Body of pancreas (tissue), 4 donors: Measurements from ENCODE around the gene PCID2. TPM values are rescaled to one million over a fixed set of nuclear protein-coding genes. Genes with fewer than 3 reads are reported as not detected.

Experiments used
- ATAC-seq: fragments of 150-250 bp; one replicate; pipeline ENCODE4 v1.9.1; 2016
- DNase-seq, 4 donors: peaks; one replicate each; pipeline ENCODE4 v3.0.0-alpha.2; 2019
- H3K27ac ChIP-seq, 4 donors: fragments of 200-600 bp; sonication (generic); 1 replicate in 3 of 4; 2 replicates in 1 of 4; pipeline versions ENCODE4 v1.5.1 to v1.6.1; 2016 to 2019; ENCODE audit warnings: mild to moderate bottlenecking in 1 of 4, mixed read lengths in 1 of 4, moderate library complexity in 1 of 4
- H3K27me3 ChIP-seq, 2 donors: fragments of 200-600 bp; sonication (generic); one replicate each; pipeline ENCODE4 v1.6.0; 2016; ENCODE audit warnings: mild to moderate bottlenecking in 1 of 2
- H3K36me3 ChIP-seq, 2 donors: fragments of 200-600 bp; sonication (generic); replicated peaks in 1 of 2; 2 replicates each; pipeline ENCODE4 v1.5.1; 2016; ENCODE audit warnings: low read depth in 2 of 2; ENCODE audit not compliant: insufficient read depth in 1 of 2
- H3K4me1 ChIP-seq: fragments of 200-600 bp; sonication (generic); one replicate; pipeline ENCODE4 v1.6.0; 2016
- H3K4me3 ChIP-seq, 2 donors: fragments of 200-600 bp; sonication (generic); 1 replicate in 1 of 2; 2 replicates in 1 of 2; pipeline ENCODE4 v1.5.1; 2016 to 2019
- H3K9me3 ChIP-seq, 3 donors: fragments of 200-600 bp; sonication (generic); 1 replicate in 2 of 3; 2 replicates in 1 of 3; pipeline ENCODE4 v1.5.1; 2016
- POLR2A ChIP-seq, 3 donors: fragments of 450-650 bp; IDR thresholded peaks; one replicate each; pipeline ENCODE4 v1.6.1; 2016; ENCODE audit warnings: antibody characterized with exemption in 3 of 3, mild to moderate bottlenecking in 2 of 3
- WGBS, 2 donors: methylation state at CpG; one replicate each; pipeline ENCODE4 v1.1.5; 2017; 5-methylcytosine and 5-hydroxymethylcytosine counted together
- intact Hi-C: fragments of 100-400 bp; cut with DNase I; formaldehyde crosslinking; loops from one replicate; pipeline ENCODE4 v1.15.1; 2023
- total RNA-seq, 2 donors: library from RNA; depleted of rRNA; stranded (reverse); fragments of >200 nt; gene quantifications; one replicate each; pipeline ENCODE4 v1.1.0, GENCODE V29; 2016
- TF ChIP-seq, protein P1 (sequence below), 7 experiments: fragments of 450-650 bp in 4 of 7; fragments of 200-600 bp in 3 of 7; sonication (generic) in 3 of 7; IDR thresholded peaks; one replicate each; pipeline ENCODE4 v1.5.1; 2016 to 2019; ENCODE audit warnings: antibody characterized with exemption in 7 of 7

Gene PCID2
- total RNA-seq, 2 donors from 2014 or later = 23.7 to 33.7 TPM

DNA sequence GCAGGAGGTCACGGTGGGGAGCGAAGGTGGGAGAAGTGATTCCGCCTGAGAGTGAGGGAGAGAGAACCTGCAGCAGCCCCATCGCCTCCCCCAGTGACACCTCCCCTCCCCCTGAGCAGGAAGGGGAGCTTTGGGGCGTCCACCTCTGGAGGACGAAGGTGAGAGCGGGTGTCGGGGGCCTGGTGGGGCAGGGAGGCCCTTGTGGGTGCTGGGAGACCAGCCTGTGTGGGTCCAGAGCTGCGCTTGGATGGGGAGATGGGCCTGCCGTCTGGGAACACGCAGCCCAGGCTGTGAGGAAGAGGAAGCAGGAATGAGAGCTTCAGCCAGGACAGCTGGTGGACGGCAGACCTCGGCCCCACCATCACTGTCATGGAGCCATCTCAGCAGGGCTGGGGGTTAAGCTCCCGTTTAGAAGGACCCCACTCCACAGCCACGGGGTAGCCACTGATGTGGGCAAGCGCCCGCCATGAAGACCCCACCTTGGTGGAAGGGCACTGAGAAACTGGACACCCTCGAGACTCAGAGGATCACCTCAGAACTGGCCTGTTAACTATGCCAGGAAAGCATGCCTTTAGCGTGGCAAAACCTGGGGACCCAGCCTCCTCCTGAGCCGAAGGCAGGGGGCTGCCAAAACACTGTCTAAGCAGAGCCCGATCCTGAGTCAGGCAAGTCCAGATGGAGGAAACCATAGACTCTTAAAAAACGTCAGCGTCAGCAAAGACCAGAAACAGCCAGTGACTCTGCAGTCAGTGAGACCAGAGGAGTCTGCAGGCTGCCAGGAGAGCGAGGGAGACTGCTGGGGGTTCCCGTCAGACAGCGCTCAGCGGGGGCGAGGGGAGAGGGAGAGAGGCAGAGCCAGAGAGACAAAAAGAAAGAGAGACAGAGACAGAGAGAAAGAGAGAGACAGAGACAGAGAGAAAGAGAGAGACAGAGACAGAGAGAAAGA is 56.5 kb downstream of the PCID2 start:
- peaks cover 16% of the 10 kb centered on the region for H3K4me1 ChIP-seq
- no peak overlapping the region for H3K4me3 ChIP-seq
- no peaks in the 10 kb centered on the region for H3K36me3 ChIP-seq
- WGBS, 2 donors = 79 to 87% methylated on average over 27 to 28 of the region's 28 CpGs
- no peak for TF ChIP-seq POLR2A (IDR thresholded peaks at IDR 0.05)
- TF ChIP-seq, protein P1, sequence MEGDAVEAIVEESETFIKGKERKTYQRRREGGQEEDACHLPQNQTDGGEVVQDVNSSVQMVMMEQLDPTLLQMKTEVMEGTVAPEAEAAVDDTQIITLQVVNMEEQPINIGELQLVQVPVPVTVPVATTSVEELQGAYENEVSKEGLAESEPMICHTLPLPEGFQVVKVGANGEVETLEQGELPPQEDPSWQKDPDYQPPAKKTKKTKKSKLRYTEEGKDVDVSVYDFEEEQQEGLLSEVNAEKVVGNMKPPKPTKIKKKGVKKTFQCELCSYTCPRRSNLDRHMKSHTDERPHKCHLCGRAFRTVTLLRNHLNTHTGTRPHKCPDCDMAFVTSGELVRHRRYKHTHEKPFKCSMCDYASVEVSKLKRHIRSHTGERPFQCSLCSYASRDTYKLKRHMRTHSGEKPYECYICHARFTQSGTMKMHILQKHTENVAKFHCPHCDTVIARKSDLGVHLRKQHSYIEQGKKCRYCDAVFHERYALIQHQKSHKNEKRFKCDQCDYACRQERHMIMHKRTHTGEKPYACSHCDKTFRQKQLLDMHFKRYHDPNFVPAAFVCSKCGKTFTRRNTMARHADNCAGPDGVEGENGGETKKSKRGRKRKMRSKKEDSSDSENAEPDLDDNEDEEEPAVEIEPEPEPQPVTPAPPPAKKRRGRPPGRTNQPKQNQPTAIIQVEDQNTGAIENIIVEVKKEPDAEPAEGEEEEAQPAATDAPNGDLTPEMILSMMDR (IDR thresholded peaks at IDR 0.05) = no peak
- intact Hi-C loops = no loop called here
- ATAC-seq = no peak
- peak in 1 of 4 donors; percentile 35 for DNase-seq
- no peaks in the 10 kb centered on the region for H3K9me3 ChIP-seq
- no peaks in the 10 kb centered on the region for H3K27me3 ChIP-seq
- H3K27ac ChIP-seq = no peak overlapping the region

DNA sequence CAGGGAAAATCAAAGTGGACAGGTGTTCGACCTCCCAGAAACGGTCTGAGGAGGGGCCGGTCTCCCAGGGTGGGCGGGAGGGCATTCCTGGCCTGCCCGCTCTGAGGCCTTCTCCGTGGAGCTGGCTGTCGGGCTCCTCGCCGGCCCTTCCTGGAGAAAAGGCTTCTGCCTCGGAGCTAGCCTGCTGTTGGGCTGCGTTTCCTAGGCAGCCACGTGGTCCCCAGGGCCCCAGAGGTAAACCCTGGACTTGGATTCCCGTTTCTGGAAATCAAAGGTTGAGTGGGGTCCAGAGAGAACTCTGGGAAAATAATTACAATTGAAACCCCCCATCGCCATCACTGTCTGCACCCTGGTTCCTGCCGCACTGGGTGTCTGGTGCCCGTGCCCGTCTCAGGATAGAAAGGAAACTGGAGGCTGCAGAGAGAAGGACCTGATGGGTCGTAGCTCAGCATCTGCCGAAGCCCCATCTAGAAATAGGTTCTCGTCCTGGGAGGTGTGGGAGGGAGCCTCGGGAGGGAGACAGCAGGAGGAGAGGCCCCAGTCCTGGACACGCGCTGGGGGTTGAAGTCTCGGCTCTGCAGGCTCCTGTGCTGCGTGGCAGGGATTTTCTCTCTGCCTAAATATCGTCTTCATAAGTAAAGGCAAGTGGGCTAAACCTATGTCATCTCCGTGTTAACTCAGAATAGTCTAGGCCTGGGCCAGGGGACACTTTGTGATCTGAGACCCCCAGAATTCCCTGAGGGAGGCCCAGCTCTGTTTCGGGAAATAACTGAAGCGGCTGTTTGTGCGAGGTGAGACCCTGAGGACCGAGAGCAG is 57.7 kb downstream of the PCID2 start:
- no peak for DNase-seq
- no peak overlapping the region for H3K4me3 ChIP-seq
- no peaks in the 10 kb centered on the region for H3K36me3 ChIP-seq
- TF ChIP-seq, protein P1 (IDR thresholded peaks at IDR 0.05) = no peak
- TF ChIP-seq POLR2A (IDR thresholded peaks at IDR 0.05) = no peak
- no peak overlapping the region for H3K27ac ChIP-seq
- H3K27me3 ChIP-seq = no peaks in the 10 kb centered on the region
- 84 to 88% methylated on average over 19 to 31 of the region's 31 CpGs for WGBS, 2 donors
- intact Hi-C loops = no loop called here
- H3K4me1 ChIP-seq = peaks cover 16% of the 10 kb centered on the region
- H3K9me3 ChIP-seq = no peaks in the 10 kb centered on the region
- ATAC-seq = no peak

GRCh38 chr13:113149711-113150549 is 58.5 kb downstream of the PCID2 start:
- Histone ChIP-seq H3K9me3 (no peaks in the 10 kb centered on the region), H3K36me3 (no peaks in the 10 kb centered on the region), H3K4me3 (no peak overlapping the region), H3K27ac (no peak overlapping the region), H3K4me1 (peaks cover 16% of the 10 kb centered on the region), H3K27me3 (no peaks in the 10 kb centered on the region)
- DNase-seq = no peak
- ATAC-seq = no peak
- intact Hi-C loops = loop anchor here (10.0 kb wide), 1 partner anchor 195 kb away; no protein-coding TSS in a partner anchor
- WGBS, 2 donors = 82 to 85% methylated on average over 18 to 26 of the region's 26 CpGs
- TF ChIP-seq POLR2A (IDR thresholded peaks at IDR 0.05) = no peak
- TF ChIP-seq, protein P1 (IDR thresholded peaks at IDR 0.05) = no peak

DNA sequence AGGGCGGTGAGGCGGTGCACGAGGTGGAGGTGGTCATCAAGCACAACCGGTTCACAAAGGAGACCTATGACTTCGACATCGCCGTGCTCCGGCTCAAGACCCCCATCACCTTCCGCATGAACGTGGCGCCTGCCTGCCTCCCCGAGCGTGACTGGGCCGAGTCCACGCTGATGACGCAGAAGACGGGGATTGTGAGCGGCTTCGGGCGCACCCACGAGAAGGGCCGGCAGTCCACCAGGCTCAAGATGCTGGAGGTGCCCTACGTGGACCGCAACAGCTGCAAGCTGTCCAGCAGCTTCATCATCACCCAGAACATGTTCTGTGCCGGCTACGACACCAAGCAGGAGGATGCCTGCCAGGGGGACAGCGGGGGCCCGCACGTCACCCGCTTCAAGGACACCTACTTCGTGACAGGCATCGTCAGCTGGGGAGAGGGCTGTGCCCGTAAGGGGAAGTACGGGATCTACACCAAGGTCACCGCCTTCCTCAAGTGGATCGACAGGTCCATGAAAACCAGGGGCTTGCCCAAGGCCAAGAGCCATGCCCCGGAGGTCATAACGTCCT is 59.4 kb downstream of the PCID2 start:
- no peak overlapping the region for H3K27ac ChIP-seq
- WGBS, 2 donors = 88 to 89% methylated on average over 22 to 37 of the region's 38 CpGs
- intact Hi-C loops = loop anchor here (10.0 kb wide), 1 partner anchor 194 kb away; no protein-coding TSS in a partner anchor
- DNase-seq = no peak
- no peak overlapping the region for H3K4me3 ChIP-seq
- no peaks in the 10 kb centered on the region for H3K27me3 ChIP-seq
- H3K4me1 ChIP-seq = peaks cover 11% of the 10 kb centered on the region
- H3K9me3 ChIP-seq = no peaks in the 10 kb centered on the region
- no peaks in the 10 kb centered on the region for H3K36me3 ChIP-seq
- no peak for ATAC-seq
- TF ChIP-seq, protein P1 (IDR thresholded peaks at IDR 0.05) = no peak
- no peak for TF ChIP-seq POLR2A (IDR thresholded peaks at IDR 0.05)
